Large intestine (tissue), 3 donors: Measurements from ENCODE around the gene PRELP. TPM values are rescaled to one million over a fixed set of nuclear protein-coding genes. Genes with fewer than 3 reads are reported as not detected.

Experiments
- DNase-seq, 2 donors: peaks; one replicate each; pipeline versions ENCODE4 v3.0.0 to v3.0.0-alpha.2; 2013
- H3K27ac ChIP-seq: one replicate; pipeline ENCODE4 v1.5.1; 2013; ENCODE audit warnings: low read length
- H3K27me3 ChIP-seq: 2 replicates; pipeline ENCODE4 v1.6.1; 2013; ENCODE audit warnings: low read length; ENCODE audit not compliant: control insufficient read depth, insufficient read depth
- H3K36me3 ChIP-seq: 2 replicates; pipeline ENCODE4 v1.6.1; 2013; ENCODE audit warnings: low read length; ENCODE audit not compliant: control insufficient read depth, insufficient read depth
- H3K4me1 ChIP-seq: one replicate; pipeline ENCODE4 v1.6.1; 2013; ENCODE audit warnings: low read length; ENCODE audit not compliant: control insufficient read depth, insufficient read depth
- H3K4me3 ChIP-seq: one replicate; pipeline ENCODE4 v1.5.1; 2013; ENCODE audit warnings: low read length
- H3K9me3 ChIP-seq: one replicate; pipeline ENCODE4 v1.6.1; 2013; ENCODE audit warnings: mild to moderate bottlenecking, low read depth, low read length, moderate library complexity; ENCODE audit not compliant: control insufficient read depth
- WGBS: methylation state at CpG from one replicate; pipeline ENCODE4 v1.1.5; 2013; ENCODE audit warnings: low lambda C conversion rate; ENCODE audit not compliant: insufficient coverage; 5-methylcytosine and 5-hydroxymethylcytosine counted together
- polyA plus RNA-seq: library from polyadenylated mRNA; unstranded; fragments of 120-200 nt; gene quantifications from one replicate; pipeline ENCODE4 v1.2.1, GENCODE V29; 2013

The PRELP gene
- polyA plus RNA-seq, 1 donor, result 4.4 TPM

- DNase-seq, result peak; percentile 54 to 73
- Histone ChIP-seq H3K36me3 (no peaks in the 10 kb centered on the region), H3K9me3 (no peaks in the 10 kb centered on the region), H3K27ac (peak overlapping the region; percentile 26), H3K27me3 (no peaks in the 10 kb centered on the region), H3K4me3 (no peak overlapping the region), H3K4me1 (peaks cover 37% of the 10 kb centered on the region)
- WGBS, result no CpG with 5 or more reads among the region's 10 CpGs
Measured at GRCh38 chr1:203521074-203521794, 45.6 kb downstream of the PRELP start.

GRCh38 chr1:203521812-203522211, 46.2 kb downstream of the PRELP start:
- no peak for DNase-seq
- Histone ChIP-seq H3K27ac (peak overlapping the region; percentile 26), H3K4me3 (no peak overlapping the region), H3K9me3 (no peaks in the 10 kb centered on the region), H3K27me3 (no peaks in the 10 kb centered on the region), H3K36me3 (no peaks in the 10 kb centered on the region), H3K4me1 (peaks cover 38% of the 10 kb centered on the region)
- no CpG with 5 or more reads among the region's 5 CpGs for WGBS

- Histone ChIP-seq H3K9me3 (no peaks in the 10 kb centered on the region), H3K27me3 (no peaks in the 10 kb centered on the region), H3K36me3 (no peaks in the 10 kb centered on the region), H3K27ac (no peak overlapping the region), H3K4me1 (peaks cover 38% of the 10 kb centered on the region), H3K4me3 (no peak overlapping the region)
- DNase-seq, result no peak
- WGBS, result 100% methylated on average over 1 of the region's 11 CpGs
Measured at GRCh38 chr1:203522237-203522636, 46.6 kb downstream of the PRELP start.

GRCh38 chr1:203523667-203524066, 48.1 kb downstream of the PRELP start:
- H3K9me3 ChIP-seq, result no peaks in the 10 kb centered on the region
- WGBS, result 80% methylated on average over 1 of the region's 6 CpGs
- no peak overlapping the region for H3K4me3 ChIP-seq
- H3K36me3 ChIP-seq, result no peaks in the 10 kb centered on the region
- H3K27ac ChIP-seq, result no peak overlapping the region
- DNase-seq, result no peak
- no peaks in the 10 kb centered on the region for H3K27me3 ChIP-seq
- peaks cover 35% of the 10 kb centered on the region for H3K4me1 ChIP-seq

GRCh38 chr1:203524152-203524551, 48.5 kb downstream of the PRELP start:
- Histone ChIP-seq H3K27me3 (no peaks in the 10 kb centered on the region), H3K4me1 (peaks cover 30% of the 10 kb centered on the region), H3K36me3 (no peaks in the 10 kb centered on the region), H3K4me3 (no peak overlapping the region), H3K9me3 (no peaks in the 10 kb centered on the region), H3K27ac (no peak overlapping the region)
- no peak for DNase-seq
- 86% methylated on average over 4 of the region's 4 CpGs for WGBS

- H3K4me3 ChIP-seq, result no peak overlapping the region
- no CpG with 5 or more reads among the region's 4 CpGs for WGBS
- H3K4me1 ChIP-seq, result peaks cover 25% of the 10 kb centered on the region
- no peaks in the 10 kb centered on the region for H3K9me3 ChIP-seq
- H3K27me3 ChIP-seq, result no peaks in the 10 kb centered on the region
- no peak for DNase-seq
- H3K36me3 ChIP-seq, result no peaks in the 10 kb centered on the region
- no peak overlapping the region for H3K27ac ChIP-seq
Measured at GRCh38 chr1:203524824-203525223, 49.2 kb downstream of the PRELP start.

GRCh38 chr1:203525685-203526084, 50.1 kb downstream of the PRELP start:
- no peak for DNase-seq
- Histone ChIP-seq H3K36me3 (no peaks in the 10 kb centered on the region), H3K9me3 (no peaks in the 10 kb centered on the region), H3K4me1 (peaks cover 20% of the 10 kb centered on the region), H3K27me3 (no peaks in the 10 kb centered on the region), H3K4me3 (no peak overlapping the region), H3K27ac (no peak overlapping the region)
- no CpG with 5 or more reads among the region's 3 CpGs for WGBS

- 100% methylated on average over 1 of the region's 5 CpGs for WGBS
- H3K27ac ChIP-seq, result no peak overlapping the region
- no peak for DNase-seq
Measured at GRCh38 chr1:203526130-203526529, 50.5 kb downstream of the PRELP start.

GRCh38 chr1:203526572-203526971, 51.0 kb downstream of the PRELP start:
- DNase-seq, result peak in 1 of 2 donors; percentile 29
- Histone ChIP-seq H3K4me1 (peaks cover 12% of the 10 kb centered on the region), H3K27me3 (no peaks in the 10 kb centered on the region), H3K9me3 (no peaks in the 10 kb centered on the region), H3K4me3 (no peak overlapping the region), H3K36me3 (no peaks in the 10 kb centered on the region), H3K27ac (no peak overlapping the region)
- 20% methylated on average over 2 of the region's 6 CpGs for WGBS

More at GRCh38 chr1:203526130-203526529, 50.5 kb downstream of the PRELP start:
- peaks cover 16% of the 10 kb centered on the region for H3K4me1 ChIP-seq
- no peaks in the 10 kb centered on the region for H3K9me3 ChIP-seq
- H3K4me3 ChIP-seq, result no peak overlapping the region
- no peaks in the 10 kb centered on the region for H3K36me3 ChIP-seq
- H3K27me3 ChIP-seq, result no peaks in the 10 kb centered on the region

- Histone ChIP-seq H3K4me3 (no peak overlapping the region), H3K27me3 (no peaks in the 10 kb centered on the region), H3K4me1 (peaks cover 8% of the 10 kb centered on the region), H3K9me3 (no peaks in the 10 kb centered on the region), H3K36me3 (no peaks in the 10 kb centered on the region), H3K27ac (no peak overlapping the region)
- no peak for DNase-seq
Measured at GRCh38 chr1:203527013-203527412, 51.4 kb downstream of the PRELP start.

GRCh38 chr1:203528063-203528462, 52.5 kb downstream of the PRELP start:
- no peaks in the 10 kb centered on the region for H3K27me3 ChIP-seq
- no peak for DNase-seq
- H3K4me3 ChIP-seq, result no peak overlapping the region
- no peaks in the 10 kb centered on the region for H3K9me3 ChIP-seq
- WGBS, result no CpG with 5 or more reads among the region's 3 CpGs
- peaks cover 7% of the 10 kb centered on the region for H3K4me1 ChIP-seq
- H3K27ac ChIP-seq, result no peak overlapping the region
- no peaks in the 10 kb centered on the region for H3K36me3 ChIP-seq
